Measurements from ENCODE around the gene OPRL1.

OPRL1 gene

GRCh38 chr20:64049060-64049877 is 30.6 kb upstream of the OPRL1 start, which contains the start of gene SOX18:
TSS of gene SOX18 (minus strand) at chr20:64049639. CDS start at chr20:64049516, 123 bp downstream.
- no peak within 1 kb of the TSS for H3K4me3 ChIP-seq (ENCODE audit: low read depth, low read length)
- no peak for TF ChIP-seq CTCF (conservative IDR thresholded peaks at IDR 0.05; ENCODE audit: low read depth, low read length)
- DNase-seq (ENCODE audit: low read depth) = peak; percentile 39

GRCh38 chr20:64049878-64050260 is 30.0 kb upstream of the OPRL1 start:
- no peak overlapping the region for H3K4me3 ChIP-seq (ENCODE audit: low read depth, low read length)
- DNase-seq (ENCODE audit: low read depth) = no peak

GRCh38 chr20:64050261-64051032 is 29.4 kb upstream of the OPRL1 start:
- H3K4me3 ChIP-seq (ENCODE audit: low read depth, low read length) = no peak overlapping the region
- no peak for TF ChIP-seq CTCF (conservative IDR thresholded peaks at IDR 0.05; ENCODE audit: low read depth, low read length)

More at GRCh38 chr20:64049878-64050260, 30.0 kb upstream of the OPRL1 start:
- no peak for TF ChIP-seq CTCF (conservative IDR thresholded peaks at IDR 0.05; ENCODE audit: low read depth, low read length)

GRCh38 chr20:64051033-64051452 is 28.8 kb upstream of the OPRL1 start:
- TF ChIP-seq CTCF (conservative IDR thresholded peaks at IDR 0.05; ENCODE audit: low read depth, low read length) = no peak
- H3K4me3 ChIP-seq (ENCODE audit: low read depth, low read length) = no peak overlapping the region
- DNase-seq (ENCODE audit: low read depth) = no peak

More at GRCh38 chr20:64050261-64051032, 29.4 kb upstream of the OPRL1 start:
- no peak for DNase-seq (ENCODE audit: low read depth)

- no peak for DNase-seq (ENCODE audit: low read depth)
- TF ChIP-seq CTCF (conservative IDR thresholded peaks at IDR 0.05; ENCODE audit: low read depth, low read length) = no peak
- H3K4me3 ChIP-seq (ENCODE audit: low read depth, low read length) = no peak overlapping the region
Observed at GRCh38 chr20:64051561-64052325, 28.1 kb upstream of the OPRL1 start.

- H3K4me3 ChIP-seq (ENCODE audit: low read depth, low read length) = no peak overlapping the region
- DNase-seq (ENCODE audit: low read depth) = no peak
- no peak for TF ChIP-seq CTCF (conservative IDR thresholded peaks at IDR 0.05; ENCODE audit: low read depth, low read length)
Observed at GRCh38 chr20:64052326-64052722, 27.6 kb upstream of the OPRL1 start.
